Transverse colon (tissue), 3 donors: ENCODE results near the gene ZNF385B.

Source experiments
- EP300 ChIP-seq: sonication (generic); formaldehyde crosslinking; IDR thresholded peaks from one replicate; pipeline ENCODE4 v1.6.1; 2017; ENCODE audit warnings: antibody characterized with exemption, low read depth
- TF ChIP-seq, protein P1 (sequence below), 5 experiments: fragments of 200-600 bp in 3 of 5; fragments of 450-650 bp in 2 of 5; sonication (generic) in 3 of 5; IDR thresholded peaks; 1 replicate in 2 of 5; 2 replicates in 3 of 5; pipeline ENCODE4 v1.5.1; 2016 to 2017; ENCODE audit warnings: antibody characterized with exemption in 5 of 5, inconsistent platforms in 3 of 5, mild to moderate bottlenecking in 2 of 5, moderate library complexity in 1 of 5

DNA sequence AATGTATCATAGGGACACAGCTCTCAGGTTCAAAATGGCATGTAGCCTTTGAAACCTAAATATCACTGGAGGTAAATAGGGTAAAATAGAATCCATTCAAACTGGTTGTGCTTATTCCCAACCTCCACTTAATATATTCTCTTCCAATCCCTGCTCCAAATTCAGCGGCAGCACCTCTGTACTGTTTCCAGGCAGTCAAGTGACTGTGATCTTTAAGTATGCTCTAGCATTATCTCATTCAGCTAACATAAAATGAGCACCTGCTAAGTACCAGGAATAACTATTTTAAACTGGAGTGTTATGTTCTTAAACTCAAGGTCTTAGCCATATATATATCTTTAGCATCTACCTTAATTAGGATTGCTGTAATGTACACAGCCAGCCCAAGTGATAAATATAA lies 327.5 kb downstream of the ZNF385B start:
- TF ChIP-seq, protein P1, sequence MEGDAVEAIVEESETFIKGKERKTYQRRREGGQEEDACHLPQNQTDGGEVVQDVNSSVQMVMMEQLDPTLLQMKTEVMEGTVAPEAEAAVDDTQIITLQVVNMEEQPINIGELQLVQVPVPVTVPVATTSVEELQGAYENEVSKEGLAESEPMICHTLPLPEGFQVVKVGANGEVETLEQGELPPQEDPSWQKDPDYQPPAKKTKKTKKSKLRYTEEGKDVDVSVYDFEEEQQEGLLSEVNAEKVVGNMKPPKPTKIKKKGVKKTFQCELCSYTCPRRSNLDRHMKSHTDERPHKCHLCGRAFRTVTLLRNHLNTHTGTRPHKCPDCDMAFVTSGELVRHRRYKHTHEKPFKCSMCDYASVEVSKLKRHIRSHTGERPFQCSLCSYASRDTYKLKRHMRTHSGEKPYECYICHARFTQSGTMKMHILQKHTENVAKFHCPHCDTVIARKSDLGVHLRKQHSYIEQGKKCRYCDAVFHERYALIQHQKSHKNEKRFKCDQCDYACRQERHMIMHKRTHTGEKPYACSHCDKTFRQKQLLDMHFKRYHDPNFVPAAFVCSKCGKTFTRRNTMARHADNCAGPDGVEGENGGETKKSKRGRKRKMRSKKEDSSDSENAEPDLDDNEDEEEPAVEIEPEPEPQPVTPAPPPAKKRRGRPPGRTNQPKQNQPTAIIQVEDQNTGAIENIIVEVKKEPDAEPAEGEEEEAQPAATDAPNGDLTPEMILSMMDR (IDR thresholded peaks at IDR 0.05), result no peak
- TF ChIP-seq EP300, result no peak
